Mesangial cell (primary cell): Measurements from ENCODE around the gene CCL24. TPM values are rescaled to one million over a fixed set of nuclear protein-coding genes. Genes with fewer than 3 reads are reported as not detected.

Experiments
- total RNA-seq: library from RNA; depleted of rRNA; stranded (reverse); fragments of >200 nt; gene quantifications from 2 replicates; pipeline ENCODE4 v1.2.3, GENCODE V29; 2015

The CCL24 gene, protein sequence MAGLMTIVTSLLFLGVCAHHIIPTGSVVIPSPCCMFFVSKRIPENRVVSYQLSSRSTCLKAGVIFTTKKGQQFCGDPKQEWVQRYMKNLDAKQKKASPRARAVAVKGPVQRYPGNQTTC
- total RNA-seq: not detected in 2 replicates

DNA sequence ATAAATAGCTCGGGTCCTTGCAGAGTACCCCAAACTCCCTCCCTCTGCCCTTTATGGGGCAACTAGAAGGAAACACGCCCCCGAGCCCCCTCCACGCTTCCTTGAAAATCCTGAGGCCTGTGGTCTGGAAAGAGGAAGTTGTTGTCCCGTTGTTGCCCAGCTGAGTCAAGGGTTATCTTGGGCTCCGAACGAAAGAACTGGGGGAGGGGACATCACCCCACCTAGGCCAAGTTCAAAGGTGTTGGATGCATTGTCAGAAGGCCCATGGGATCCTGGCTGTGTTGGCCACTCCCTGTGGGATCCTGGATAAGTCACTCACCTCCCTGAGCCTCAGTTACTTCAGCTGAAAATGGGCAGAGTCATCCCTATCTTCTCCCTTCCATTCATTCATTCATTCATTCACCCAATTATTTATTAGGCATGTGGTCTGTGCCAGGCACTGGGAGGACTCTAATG is at the start of gene CCL24:
Gene CCL24 (minus strand): TSS at position 26 of the 456 bp plus-strand sequence. CDS start 91 bp downstream, outside the sequence.

GRCh38 chr7:75772081-75773077 is 41.2 kb downstream of the CCL24 start, which contains the start of gene CCL26:
Gene CCL26, minus strand, starts transcription at chr7:75772211. Its CDS starts 35 bp downstream, at chr7:75772176.

Other genes with a start within 250 kb of the CCL24 start
- 13.2 and 16.9 TPM in 2 replicates for gene HIP1, start 74.9 kb downstream of the CCL24 start, total RNA-seq
- gene CCL26, start 41.6 kb downstream of the CCL24 start, total RNA-seq: 0.38 TPM in 1 of 2 replicates, not detected in the other
- gene RHBDD2, start 65.2 kb upstream of the CCL24 start, total RNA-seq: 37.5 and 64.8 TPM in 2 replicates
- gene POR, start 101.3 kb upstream of the CCL24 start, total RNA-seq: 96.0 and 125 TPM in 2 replicates
- 14.7 and 17.0 TPM in 2 replicates for gene TMEM120A, start 180.8 kb upstream of the CCL24 start, total RNA-seq
- gene STYXL1, start 234.2 kb upstream of the CCL24 start, total RNA-seq: 31.2 and 47.1 TPM in 2 replicates
- 120 and 146 TPM in 2 replicates for gene MDH2, start 234.3 kb upstream of the CCL24 start, total RNA-seq